Uterus (tissue), 2 donors: ENCODE measurements around the gene KIAA1217.

ENCODE experiments used
- POLR2A ChIP-seq, 2 donors: fragments of 450-650 bp; IDR thresholded peaks; one replicate each; pipeline ENCODE4 v1.6.1; 2016; ENCODE audit warnings: antibody characterized with exemption in 2 of 2, mild to moderate bottlenecking in 1 of 2, moderate library complexity in 1 of 2
- TF ChIP-seq, protein P1 (sequence below), 4 experiments: fragments of 200-600 bp in 2 of 4; fragments of 450-650 bp in 2 of 4; sonication (generic) in 2 of 4; IDR thresholded peaks; one replicate each; pipeline ENCODE4 v1.5.1; 2016 to 2019; ENCODE audit warnings: antibody characterized with exemption in 4 of 4, mild to moderate bottlenecking in 2 of 4, moderate library complexity in 1 of 4

DNA sequence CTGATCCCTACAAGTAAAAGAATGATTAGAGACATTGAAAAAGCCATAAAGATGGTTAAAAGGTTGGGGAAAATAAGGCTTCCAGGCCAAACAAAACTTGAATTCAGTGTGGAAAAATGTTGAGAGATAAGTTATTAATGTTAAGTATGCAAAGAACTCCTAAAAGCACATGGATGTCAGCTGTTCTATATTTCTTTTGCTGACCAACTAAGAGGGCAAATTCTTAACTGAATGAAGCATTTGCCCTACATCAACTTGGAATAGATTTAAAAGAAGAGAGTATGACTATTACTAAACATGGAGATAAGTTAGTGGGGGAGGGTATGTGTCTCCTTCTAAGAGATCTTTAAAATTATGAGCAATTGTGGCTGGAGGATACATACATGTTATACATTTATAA is 124.8 kb downstream of the KIAA1217 start:
- TF ChIP-seq, protein P1, sequence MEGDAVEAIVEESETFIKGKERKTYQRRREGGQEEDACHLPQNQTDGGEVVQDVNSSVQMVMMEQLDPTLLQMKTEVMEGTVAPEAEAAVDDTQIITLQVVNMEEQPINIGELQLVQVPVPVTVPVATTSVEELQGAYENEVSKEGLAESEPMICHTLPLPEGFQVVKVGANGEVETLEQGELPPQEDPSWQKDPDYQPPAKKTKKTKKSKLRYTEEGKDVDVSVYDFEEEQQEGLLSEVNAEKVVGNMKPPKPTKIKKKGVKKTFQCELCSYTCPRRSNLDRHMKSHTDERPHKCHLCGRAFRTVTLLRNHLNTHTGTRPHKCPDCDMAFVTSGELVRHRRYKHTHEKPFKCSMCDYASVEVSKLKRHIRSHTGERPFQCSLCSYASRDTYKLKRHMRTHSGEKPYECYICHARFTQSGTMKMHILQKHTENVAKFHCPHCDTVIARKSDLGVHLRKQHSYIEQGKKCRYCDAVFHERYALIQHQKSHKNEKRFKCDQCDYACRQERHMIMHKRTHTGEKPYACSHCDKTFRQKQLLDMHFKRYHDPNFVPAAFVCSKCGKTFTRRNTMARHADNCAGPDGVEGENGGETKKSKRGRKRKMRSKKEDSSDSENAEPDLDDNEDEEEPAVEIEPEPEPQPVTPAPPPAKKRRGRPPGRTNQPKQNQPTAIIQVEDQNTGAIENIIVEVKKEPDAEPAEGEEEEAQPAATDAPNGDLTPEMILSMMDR (IDR thresholded peaks at IDR 0.05): no peak
- TF ChIP-seq POLR2A (IDR thresholded peaks at IDR 0.05): no peak
